ENCODE data around the gene SPDYE16.

DNA sequence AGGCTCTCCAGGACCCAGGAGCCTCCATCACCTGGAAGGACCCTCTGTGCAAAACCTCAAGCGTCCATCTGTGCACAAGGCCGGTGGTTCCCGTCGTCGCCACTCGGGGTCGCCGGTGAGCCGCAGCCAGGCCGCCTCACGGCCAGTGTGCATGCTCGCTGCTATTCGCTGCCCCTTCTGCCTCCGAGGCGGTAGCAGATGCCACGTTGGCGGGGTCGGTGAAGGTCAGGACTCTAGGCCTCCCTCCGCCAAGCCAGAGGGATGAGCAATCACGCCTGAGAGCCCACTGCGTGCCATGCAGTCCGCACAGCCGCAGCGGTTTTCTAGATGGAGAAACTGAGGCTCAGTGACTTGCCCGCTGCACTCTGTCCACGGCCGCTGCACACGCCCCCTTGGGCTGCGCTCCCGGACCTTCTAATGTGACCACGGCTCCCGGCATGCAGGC, 27.1 kb downstream of the SPDYE16 start:
- TF ChIP-seq, protein P1, sequence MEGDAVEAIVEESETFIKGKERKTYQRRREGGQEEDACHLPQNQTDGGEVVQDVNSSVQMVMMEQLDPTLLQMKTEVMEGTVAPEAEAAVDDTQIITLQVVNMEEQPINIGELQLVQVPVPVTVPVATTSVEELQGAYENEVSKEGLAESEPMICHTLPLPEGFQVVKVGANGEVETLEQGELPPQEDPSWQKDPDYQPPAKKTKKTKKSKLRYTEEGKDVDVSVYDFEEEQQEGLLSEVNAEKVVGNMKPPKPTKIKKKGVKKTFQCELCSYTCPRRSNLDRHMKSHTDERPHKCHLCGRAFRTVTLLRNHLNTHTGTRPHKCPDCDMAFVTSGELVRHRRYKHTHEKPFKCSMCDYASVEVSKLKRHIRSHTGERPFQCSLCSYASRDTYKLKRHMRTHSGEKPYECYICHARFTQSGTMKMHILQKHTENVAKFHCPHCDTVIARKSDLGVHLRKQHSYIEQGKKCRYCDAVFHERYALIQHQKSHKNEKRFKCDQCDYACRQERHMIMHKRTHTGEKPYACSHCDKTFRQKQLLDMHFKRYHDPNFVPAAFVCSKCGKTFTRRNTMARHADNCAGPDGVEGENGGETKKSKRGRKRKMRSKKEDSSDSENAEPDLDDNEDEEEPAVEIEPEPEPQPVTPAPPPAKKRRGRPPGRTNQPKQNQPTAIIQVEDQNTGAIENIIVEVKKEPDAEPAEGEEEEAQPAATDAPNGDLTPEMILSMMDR (conservative IDR thresholded peaks at IDR 0.05 in 1 of 2, IDR thresholded peaks at IDR 0.05 in 1 of 2; ENCODE audit: extremely low read depth in 1 of 2, insufficient read depth in 1 of 2, low read depth in 1 of 2, low read length in 2 of 2): peak; percentile 88 to 95
- TF ChIP-seq EZH2 (IDR thresholded peaks at IDR 0.05; ENCODE audit: borderline replicate concordance, low read length): no peak
